GM18502 (cell line): Measurements from ENCODE around the gene COMMD4.

Experiments used
- ATAC-seq: cut with Tn5 transposase; IDR thresholded peaks from one replicate; pipeline ENCODE4 v1.9.1; 2021; ENCODE audit warnings: mild to moderate bottlenecking; ENCODE audit not compliant: unreplicated experiment, poor library complexity

COMMD4 gene

GRCh38 chr15:75354454-75354853 lies 18.6 kb downstream of the COMMD4 start:
- ATAC-seq = no peak

- ATAC-seq = no peak
Measured at GRCh38 chr15:75355369-75355768, 19.5 kb downstream of the COMMD4 start.

- no peak for ATAC-seq
Measured at GRCh38 chr15:75356006-75356405, 20.1 kb downstream of the COMMD4 start.

GRCh38 chr15:75356517-75356916 lies 20.7 kb downstream of the COMMD4 start:
- ATAC-seq = no peak

GRCh38 chr15:75357976-75358673 lies 22.3 kb downstream of the COMMD4 start:
- ATAC-seq = no peak

- ATAC-seq = no peak
Measured at GRCh38 chr15:75358771-75359536, 23.1 kb downstream of the COMMD4 start.

- no peak for ATAC-seq
Measured at GRCh38 chr15:75359537-75360250, 23.8 kb downstream of the COMMD4 start.

- ATAC-seq = no peak
Measured at GRCh38 chr15:75360391-75360790, 24.5 kb downstream of the COMMD4 start.

GRCh38 chr15:75360856-75361255 lies 25.0 kb downstream of the COMMD4 start:
- no peak for ATAC-seq

GRCh38 chr15:75361361-75361988 lies 25.6 kb downstream of the COMMD4 start:
- ATAC-seq = no peak

GRCh38 chr15:75361989-75362641 lies 26.3 kb downstream of the COMMD4 start:
- no peak for ATAC-seq

GRCh38 chr15:75362642-75363249 lies 26.9 kb downstream of the COMMD4 start:
- ATAC-seq = no peak

GRCh38 chr15:75363786-75364185 lies 27.9 kb downstream of the COMMD4 start:
- no peak for ATAC-seq

- no peak for ATAC-seq
Measured at GRCh38 chr15:75364881-75365280, 29.0 kb downstream of the COMMD4 start.

- ATAC-seq = no peak
Measured at GRCh38 chr15:75366163-75366562, 30.3 kb downstream of the COMMD4 start.

- no peak for ATAC-seq
Measured at GRCh38 chr15:75367006-75367405, 31.1 kb downstream of the COMMD4 start.

- no peak for ATAC-seq
Measured at GRCh38 chr15:75367406-75367912, 31.6 kb downstream of the COMMD4 start.

- ATAC-seq = peak; percentile 81
Measured at GRCh38 chr15:75367913-75368688, 32.2 kb downstream of the COMMD4 start, which contains the start of gene MAN2C1. Gene MAN2C1, minus strand, starts transcription at chr15:75368607. Its CDS starts 24 bp downstream, at chr15:75368583.
